Kidney epithelial cell (primary cell): ENCODE data around the gene HPX. TPM values are rescaled to one million over a fixed set of nuclear protein-coding genes. Genes with fewer than 3 reads are reported as not detected.
A peak's percentile ranks its signal among the peaks of the same experiment; 100 is the strongest.

ENCODE experiments used
- DNase-seq: peaks from one replicate; pipeline ENCODE4 v3.0.0-alpha.2; 2010; ENCODE audit warnings: low read depth
- H3K27me3 ChIP-seq: 2 replicates; pipeline ENCODE4 v1.6.0; 2011; ENCODE audit warnings: low read length; ENCODE audit not compliant: control insufficient read depth, insufficient read depth
- H3K36me3 ChIP-seq: 2 replicates; pipeline ENCODE4 v1.5.1; 2011; ENCODE audit warnings: low read length; ENCODE audit not compliant: control insufficient read depth, insufficient read depth
- H3K4me3 ChIP-seq: 2 replicates; pipeline ENCODE4 v1.5.1; 2011; ENCODE audit warnings: low read depth, mild to moderate bottlenecking, control low read depth, low read length
- CTCF ChIP-seq: IDR thresholded peaks from 2 replicates; pipeline ENCODE4 v1.5.1; 2011; ENCODE audit warnings: mild to moderate bottlenecking, moderate library complexity, low read length, control low read depth, inconsistent platforms; ENCODE audit not compliant: insufficient read depth, poor library complexity, severe bottlenecking
- total RNA-seq: library from RNA; depleted of rRNA; stranded (reverse); fragments of >200 nt; gene quantifications from 2 replicates; pipeline ENCODE4 v1.2.3, GENCODE V29; 2015

Gene HPX
- total RNA-seq, 1 donor from 2014 or later: 0.13 TPM

- no peaks in the 10 kb centered on the region for H3K36me3 ChIP-seq
Measured at GRCh38 chr11:6437993-6438392, 2.8 kb downstream of the HPX start.

GRCh38 chr11:6437423-6437822, 3.4 kb downstream of the HPX start:
- Histone ChIP-seq H3K4me3 (no peak overlapping the region), H3K27me3 (no peaks in the 10 kb centered on the region), H3K36me3 (no peaks in the 10 kb centered on the region)
- no peak for TF ChIP-seq CTCF
- no peak for DNase-seq

More at GRCh38 chr11:6437993-6438392, 2.8 kb downstream of the HPX start:
- Histone ChIP-seq H3K4me3 (no peak overlapping the region), H3K27me3 (no peaks in the 10 kb centered on the region)
- no peak for TF ChIP-seq CTCF
- DNase-seq: no peak

GRCh38 chr11:6433998-6434660, 6.7 kb downstream of the HPX start:
- H3K27me3 ChIP-seq: no peaks in the 10 kb centered on the region
- no peaks in the 10 kb centered on the region for H3K36me3 ChIP-seq
- DNase-seq: no peak
- TF ChIP-seq CTCF: no peak
- H3K4me3 ChIP-seq: no peak overlapping the region

GRCh38 chr11:6431861-6432260, 8.9 kb downstream of the HPX start:
- no peak overlapping the region for H3K4me3 ChIP-seq
- TF ChIP-seq CTCF: no peak
- no peaks in the 10 kb centered on the region for H3K36me3 ChIP-seq
- no peaks in the 10 kb centered on the region for H3K27me3 ChIP-seq
- peak; percentile 29 for DNase-seq

GRCh38 chr11:6427516-6427915, 13.3 kb downstream of the HPX start:
- H3K36me3 ChIP-seq: no peaks in the 10 kb centered on the region
- H3K27me3 ChIP-seq: peaks cover 7% of the 10 kb centered on the region
- no peak for TF ChIP-seq CTCF
- no peak overlapping the region for H3K4me3 ChIP-seq
- no peak for DNase-seq

GRCh38 chr11:6420677-6421076, 20.1 kb downstream of the HPX start:
- no peak for TF ChIP-seq CTCF
- H3K36me3 ChIP-seq: no peaks in the 10 kb centered on the region
- DNase-seq: no peak
- peaks cover 7% of the 10 kb centered on the region for H3K27me3 ChIP-seq
- H3K4me3 ChIP-seq: no peak overlapping the region
